GM19328 (cell line): ENCODE results near the gene TBK1.
"Not testable (repeated sequence)": the region's sequence is repeated elsewhere in the genome, so short reads cannot be mapped to it uniquely, and the experiment has no call there.

Source experiments
- ATAC-seq: cut with Tn5 transposase; IDR thresholded peaks from one replicate; pipeline ENCODE4 v1.9.1; 2021; ENCODE audit warnings: mild to moderate bottlenecking, moderate library complexity; ENCODE audit not compliant: unreplicated experiment

The TBK1 gene

GRCh38 chr12:64494998-64495729, 43.2 kb downstream of the TBK1 start:
- no peak for ATAC-seq

- no peak for ATAC-seq
These were observed 45.0 kb downstream of the TBK1 start for GRCh38 chr12:64496839-64497400.

- ATAC-seq, result no peak
These were observed 45.6 kb downstream of the TBK1 start for GRCh38 chr12:64497484-64497883.

- ATAC-seq, result no peak
These were observed 46.0 kb downstream of the TBK1 start for GRCh38 chr12:64497903-64498302.

GRCh38 chr12:64500394-64500793, 48.5 kb downstream of the TBK1 start:
- no peak for ATAC-seq

- no peak for ATAC-seq
These were observed 49.6 kb downstream of the TBK1 start for GRCh38 chr12:64501486-64501885.

GRCh38 chr12:64506955-64507354, 55.0 kb downstream of the TBK1 start:
- no peak for ATAC-seq

- ATAC-seq, result no peak
These were observed 58.7 kb downstream of the TBK1 start for GRCh38 chr12:64510667-64511066.

- ATAC-seq, result no peak
These were observed 66.5 kb downstream of the TBK1 start for GRCh38 chr12:64518396-64518795.

GRCh38 chr12:64521833-64522232, 69.9 kb downstream of the TBK1 start:
- ATAC-seq, result no peak

- no peak for ATAC-seq
These were observed 70.4 kb downstream of the TBK1 start for GRCh38 chr12:64522316-64522715.

GRCh38 chr12:64522807-64523206, 70.9 kb downstream of the TBK1 start:
- ATAC-seq, result no peak

- ATAC-seq, result not testable (repeated sequence)
These were observed 71.9 kb downstream of the TBK1 start for GRCh38 chr12:64523565-64524444.

- ATAC-seq, result no peak
These were observed 73.7 kb downstream of the TBK1 start for GRCh38 chr12:64525461-64526160.

- ATAC-seq, result no peak
These were observed 74.9 kb downstream of the TBK1 start for GRCh38 chr12:64526859-64527258.

- ATAC-seq, result no peak
These were observed 76.7 kb downstream of the TBK1 start for GRCh38 chr12:64528616-64529015.

- no peak for ATAC-seq
These were observed 78.6 kb downstream of the TBK1 start for GRCh38 chr12:64530566-64530965.

- ATAC-seq, result no peak
These were observed 79.9 kb downstream of the TBK1 start for GRCh38 chr12:64531665-64532334.

GRCh38 chr12:64532734-64533351, 80.9 kb downstream of the TBK1 start:
- no peak for ATAC-seq

- no peak for ATAC-seq
These were observed 82.8 kb downstream of the TBK1 start for GRCh38 chr12:64534672-64535199.
